Mucosa of descending colon (tissue), 3 donors: ENCODE results near the gene UVSSA. TPM values are rescaled to one million over a fixed set of nuclear protein-coding genes. Genes with fewer than 3 reads are reported as not detected.

Source experiments
- ATAC-seq: fragments of 200-7000 bp; cut with Tn5 transposase; one replicate; pipeline ENCODE4 v1.9.1; 2020; ENCODE audit warnings: mild to moderate bottlenecking, moderate library complexity
- DNase-seq, 3 donors: peaks; one replicate each; pipeline ENCODE4 v3.0.0-alpha.2; 2020
- H3K36me3 ChIP-seq: fragments of 200-600 bp; one replicate; pipeline ENCODE4 v1.8.0; 2021; ENCODE audit warnings: low read depth, mild to moderate bottlenecking
- H3K4me1 ChIP-seq: fragments of 200-600 bp; one replicate; pipeline ENCODE4 v1.8.0; 2021; ENCODE audit warnings: low read depth, mild to moderate bottlenecking
- H3K4me3 ChIP-seq: fragments of 200-600 bp; one replicate; pipeline ENCODE4 v1.8.0; 2021; ENCODE audit warnings: mild to moderate bottlenecking
- H3K9me3 ChIP-seq: fragments of 200-600 bp; one replicate; pipeline ENCODE4 v1.8.0; 2021; ENCODE audit warnings: mild to moderate bottlenecking
- intact Hi-C, 2 donors: fragments of 100-400 bp; cut with DNase I in 1 of 2; cut with micrococcal nuclease in 1 of 2; formaldehyde crosslinking; loops; one replicate each; pipeline versions ENCODE4 v1.11.0 to v1.11.1; 2022; cut with DNase I, micrococcal nuclease
- total RNA-seq, 3 donors: library from RNA; stranded (reverse); fragmentation: NEBNext Ultra II Directional in 2 of 3; extraction: Animal tissue kit (Norgen Biotek cat#: 25700) in 2 of 3; gene quantifications; one replicate each; pipeline versions ENCODE4 v1.2.1 to v1.2.4, GENCODE V29; 2021 to 2023
- TF ChIP-seq, protein P1 (sequence below): fragments of 200-600 bp; IDR thresholded peaks from one replicate; pipeline ENCODE4 v1.8.0; 2022; ENCODE audit warnings: antibody characterized with exemption, mild to moderate bottlenecking
- donor health status: DM: no; HTN: no; CAD: no; lungs with moderate emphysema.
- donor health status: DM: no; HTN: no; CAD: no.
- donor health status: DM: no; HTN: yes; CAD: no.

UVSSA gene
- total RNA-seq, 3 donors from 2014 or later = 31.7 to 39.9 (median 36.8) TPM

DNA sequence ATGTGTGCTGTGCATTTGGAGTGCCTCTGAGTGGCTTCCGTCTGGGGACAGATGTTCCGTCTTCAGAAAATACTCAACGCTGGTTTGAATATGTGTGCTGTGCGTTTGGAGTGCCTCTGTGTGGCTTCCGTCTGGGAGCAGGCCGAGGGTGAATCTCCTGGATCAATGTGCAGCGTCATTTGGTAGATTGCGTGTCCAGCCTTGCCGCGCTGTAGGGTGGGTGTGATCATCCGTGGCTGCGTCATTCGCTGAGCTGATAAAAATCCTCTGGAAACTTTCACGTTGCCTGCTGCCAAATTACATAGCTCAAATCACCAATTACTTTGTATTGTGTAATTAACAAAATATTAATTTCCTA is 12.1 kb downstream of the UVSSA start:
- TF ChIP-seq, protein P1, sequence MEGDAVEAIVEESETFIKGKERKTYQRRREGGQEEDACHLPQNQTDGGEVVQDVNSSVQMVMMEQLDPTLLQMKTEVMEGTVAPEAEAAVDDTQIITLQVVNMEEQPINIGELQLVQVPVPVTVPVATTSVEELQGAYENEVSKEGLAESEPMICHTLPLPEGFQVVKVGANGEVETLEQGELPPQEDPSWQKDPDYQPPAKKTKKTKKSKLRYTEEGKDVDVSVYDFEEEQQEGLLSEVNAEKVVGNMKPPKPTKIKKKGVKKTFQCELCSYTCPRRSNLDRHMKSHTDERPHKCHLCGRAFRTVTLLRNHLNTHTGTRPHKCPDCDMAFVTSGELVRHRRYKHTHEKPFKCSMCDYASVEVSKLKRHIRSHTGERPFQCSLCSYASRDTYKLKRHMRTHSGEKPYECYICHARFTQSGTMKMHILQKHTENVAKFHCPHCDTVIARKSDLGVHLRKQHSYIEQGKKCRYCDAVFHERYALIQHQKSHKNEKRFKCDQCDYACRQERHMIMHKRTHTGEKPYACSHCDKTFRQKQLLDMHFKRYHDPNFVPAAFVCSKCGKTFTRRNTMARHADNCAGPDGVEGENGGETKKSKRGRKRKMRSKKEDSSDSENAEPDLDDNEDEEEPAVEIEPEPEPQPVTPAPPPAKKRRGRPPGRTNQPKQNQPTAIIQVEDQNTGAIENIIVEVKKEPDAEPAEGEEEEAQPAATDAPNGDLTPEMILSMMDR = no peak
- Histone ChIP-seq H3K4me1 (no peaks in the 10 kb centered on the region), H3K4me3 (no peak overlapping the region), H3K36me3 (no peaks in the 10 kb centered on the region), H3K9me3 (no peaks in the 10 kb centered on the region)
- no peak for ATAC-seq
- no peak for DNase-seq
- intact Hi-C loops = loop anchor here in 1 of 2 donors (10.0 kb wide), 3 partner anchors 104 to 266 kb away; no protein-coding TSS in a partner anchor

DNA sequence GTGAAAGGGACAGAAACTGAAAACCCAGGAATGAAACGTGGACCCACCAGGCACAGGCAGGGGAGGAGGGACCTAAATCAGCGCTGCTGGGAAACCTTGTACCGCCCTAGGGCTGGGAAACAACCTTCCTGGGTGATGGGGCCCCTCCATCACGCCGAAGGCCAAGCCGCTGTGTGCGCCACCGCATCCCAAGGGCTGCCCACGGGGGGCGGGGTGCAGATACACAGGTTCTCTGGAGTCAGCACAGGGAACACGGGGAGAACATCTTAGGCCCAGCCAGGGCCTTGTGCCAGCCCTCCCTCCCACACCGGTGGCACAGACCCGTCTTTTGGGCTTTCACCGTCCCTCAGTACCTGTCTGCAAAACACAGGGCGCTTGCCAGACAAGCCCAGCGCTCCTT is 13.0 kb downstream of the UVSSA start:
- Histone ChIP-seq H3K4me3 (no peak overlapping the region), H3K36me3 (no peaks in the 10 kb centered on the region), H3K4me1 (no peaks in the 10 kb centered on the region), H3K9me3 (no peaks in the 10 kb centered on the region)
- intact Hi-C loops = loop anchor here in 1 of 2 donors (10.0 kb wide), 3 partner anchors 105 to 265 kb away; no protein-coding TSS in a partner anchor
- no peak for ATAC-seq
- no peak for DNase-seq
- TF ChIP-seq, protein P1 = no peak

- intact Hi-C loops = no loop called here
- Histone ChIP-seq H3K36me3 (no peaks in the 10 kb centered on the region), H3K4me3 (no peak overlapping the region), H3K4me1 (no peaks in the 10 kb centered on the region), H3K9me3 (no peaks in the 10 kb centered on the region)
- DNase-seq = no peak
- TF ChIP-seq, protein P1 = no peak
- no peak for ATAC-seq
These were observed 13.6 kb downstream of the UVSSA start for GRCh38 chr4:1360423-1361283.

- H3K4me3 ChIP-seq = no peak overlapping the region
- intact Hi-C loops = no loop called here
- H3K9me3 ChIP-seq = no peaks in the 10 kb centered on the region
- TF ChIP-seq, protein P1 = no peak
- no peaks in the 10 kb centered on the region for H3K4me1 ChIP-seq
- H3K36me3 ChIP-seq = no peaks in the 10 kb centered on the region
- DNase-seq = no peak
- ATAC-seq = no peak
These were observed 14.4 kb downstream of the UVSSA start for GRCh38 chr4:1361431-1361830.

DNA sequence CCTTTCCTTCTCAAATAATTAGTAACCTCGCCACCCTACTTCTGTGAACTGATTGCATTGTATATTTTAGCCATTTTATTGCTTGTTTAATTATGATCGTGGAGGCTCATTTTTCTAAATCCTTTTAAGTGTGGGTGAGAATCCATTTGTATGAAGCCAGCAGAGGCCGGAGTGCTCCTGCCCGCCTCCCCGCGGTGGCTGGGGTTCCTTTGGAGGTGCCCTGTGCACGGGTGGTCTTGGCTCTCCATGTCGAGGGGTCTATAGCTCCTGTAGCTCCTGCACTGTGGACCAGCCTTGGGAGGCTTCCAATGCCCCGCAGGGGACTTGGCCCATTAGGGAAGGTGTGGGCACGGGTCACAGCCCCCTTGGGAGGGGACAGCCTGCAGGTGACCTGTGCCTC is 15.0 kb downstream of the UVSSA start:
- no peak for DNase-seq
- Histone ChIP-seq H3K4me1 (no peaks in the 10 kb centered on the region), H3K4me3 (no peak overlapping the region), H3K9me3 (no peaks in the 10 kb centered on the region), H3K36me3 (no peaks in the 10 kb centered on the region)
- intact Hi-C loops = no loop called here
- no peak for ATAC-seq
- TF ChIP-seq, protein P1 = no peak
